ENCODE results near the gene AKAP10.
"Not testable (repeated sequence)": the region's sequence is repeated elsewhere in the genome, so short reads cannot be mapped to it uniquely, and the experiment has no call there.

Gene AKAP10

DNA sequence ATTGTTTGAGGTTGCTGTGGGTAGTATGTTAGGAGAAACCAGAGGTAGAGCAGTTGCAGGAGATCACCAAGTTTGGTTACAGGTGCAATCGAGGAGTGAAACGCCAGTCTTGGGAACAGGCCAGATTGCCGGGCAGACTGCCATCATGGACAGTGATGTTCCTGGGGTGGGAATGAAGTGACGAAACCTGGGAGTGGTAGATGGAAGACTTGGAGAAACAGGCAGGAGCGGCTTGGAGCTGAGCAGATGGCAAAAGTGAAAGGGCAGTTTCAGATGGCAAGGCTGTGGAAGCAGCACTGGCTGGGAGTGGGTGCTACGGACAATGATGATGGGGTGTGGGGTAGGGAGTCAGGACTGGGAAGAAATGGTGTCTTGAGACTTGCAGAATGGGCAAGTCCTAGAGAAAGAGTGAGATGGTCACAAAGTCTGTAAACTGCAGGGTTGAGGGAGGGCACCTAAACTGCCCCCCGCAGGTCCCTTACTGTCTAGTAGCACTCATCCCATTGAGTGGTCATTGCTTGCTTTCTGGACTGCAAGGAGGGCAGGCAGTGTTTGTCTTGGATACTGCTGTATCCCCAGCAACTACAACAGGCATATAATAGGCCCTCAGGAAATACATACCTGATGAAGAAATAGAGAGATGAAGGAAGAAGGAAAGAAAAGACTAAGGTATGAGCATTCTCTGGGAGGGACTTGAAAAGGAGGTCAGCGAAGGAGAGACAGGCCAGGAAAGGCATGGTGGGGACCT is 80.4 kb downstream of the AKAP10 start:
- H3K4me1 ChIP-seq (ENCODE audit: control insufficient read depth, insufficient read depth, low read length), result no peaks in the 10 kb centered on the region
- H3K36me3 ChIP-seq (ENCODE audit: control insufficient read depth in 2 of 2, insufficient read depth in 1 of 2, low read length in 2 of 2), result peaks cover 6 to 27% of the 10 kb centered on the region in 2 experiments; a peak in 2 of 3 replicates
- no peak overlapping the region for H3K4me3 ChIP-seq (ENCODE audit: low read depth, low read length)
- no peaks in the 10 kb centered on the region for H3K9me3 ChIP-seq (ENCODE audit: control insufficient read depth, insufficient read depth, low read depth, low read length)
- 0 out of 2 replicates have a peak overlapping the region, but pooled peaks have one; percentile 24 for H3K27ac ChIP-seq (ENCODE audit: extremely low read depth, low read depth, low read length)
- CTCF ChIA-PET, result no interaction called here
- TF ChIP-seq ZNF600 (tag by site-specific recombination; IDR thresholded peaks at IDR 0.05) (peak; percentile 54), ZNF501 (tag by site-specific recombination; IDR thresholded peaks at IDR 0.05) (no peak), ZNF677 (tag by site-specific recombination; IDR thresholded peaks at IDR 0.05) (no peak), ZNF133 (tag by site-specific recombination; IDR thresholded peaks at IDR 0.05) (peak; percentile 76; the same call in 1 of the 2 replicates), HOXD13 (CRISPR knock-in tag; IDR thresholded peaks at IDR 0.05; ENCODE audit: borderline replicate concordance) (0 out of 2 replicates have a peak, but pooled peaks have one; percentile 24)
- POLR2A ChIA-PET, result no interaction called here

GRCh38 chr17:19896679-19897078 is 80.9 kb downstream of the AKAP10 start:
- peaks cover under 1 to 21% of the 10 kb centered on the region in 2 experiments; a peak in 2 of 3 replicates for H3K36me3 ChIP-seq (ENCODE audit: control insufficient read depth in 2 of 2, insufficient read depth in 1 of 2, low read length in 2 of 2)
- H3K27ac ChIP-seq (ENCODE audit: extremely low read depth, low read depth, low read length), result 0 out of 2 replicates have a peak overlapping the region, but pooled peaks have one; percentile 24
- no peaks in the 10 kb centered on the region for H3K4me1 ChIP-seq (ENCODE audit: control insufficient read depth, insufficient read depth, low read length)
- CTCF ChIA-PET, result no interaction called here
- no peaks in the 10 kb centered on the region for H3K9me3 ChIP-seq (ENCODE audit: control insufficient read depth, insufficient read depth, low read depth, low read length)
- H3K4me3 ChIP-seq (ENCODE audit: low read depth, low read length), result no peak overlapping the region
- TF ChIP-seq ZNF548 (tag by site-specific recombination; IDR thresholded peaks at IDR 0.05) (no peak), ZNF133 (tag by site-specific recombination; IDR thresholded peaks at IDR 0.05) (no peak), ZNF112 (tag by site-specific recombination; IDR thresholded peaks at IDR 0.05) (no peak), ZNF184 (tag by site-specific recombination; IDR thresholded peaks at IDR 0.05) (no peak), ZNF311 (tag by site-specific recombination; IDR thresholded peaks at IDR 0.05; ENCODE audit: borderline replicate concordance) (no peak), ZNF266 (tag by site-specific recombination; IDR thresholded peaks at IDR 0.05; ENCODE audit: low read depth) (no peak), ZNF549 (tag by site-specific recombination; IDR thresholded peaks at IDR 0.05) (no peak)
- POLR2A ChIA-PET, result no interaction called here

DNA sequence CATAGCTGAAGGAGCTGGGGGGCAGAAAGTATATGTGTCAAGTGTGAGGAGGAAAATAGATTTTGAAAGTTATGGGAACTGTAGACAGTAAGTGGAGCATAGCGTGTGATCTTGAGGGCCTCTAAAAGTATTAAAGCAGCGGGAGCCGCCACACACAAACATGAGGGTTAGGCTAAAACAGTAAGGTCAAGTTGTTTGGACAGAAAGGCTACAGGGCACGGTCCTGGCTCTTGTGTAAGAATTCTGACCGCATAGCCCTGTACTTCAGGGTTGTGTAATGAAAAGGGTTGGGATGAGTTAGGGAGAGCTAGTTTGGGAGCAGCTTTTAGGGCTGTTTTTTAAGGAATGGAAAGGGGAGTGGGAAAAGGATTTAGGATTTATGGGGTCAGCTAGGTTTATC is 87.1 kb downstream of the AKAP10 start:
- H3K36me3 ChIP-seq (ENCODE audit: control insufficient read depth in 2 of 2, insufficient read depth in 1 of 2, low read length in 2 of 2); CTCF ChIA-PET: not testable (repeated sequence)
- POLR2A ChIA-PET, result interaction anchor here (0.6 kb wide), 1 partner anchor 24 kb away, joined by 4 read pairs; no protein-coding TSS in a partner anchor

GRCh38 chr17:19890001-19890400 is 87.6 kb downstream of the AKAP10 start:
- POLR2A ChIA-PET, result interaction anchor here (0.7 kb wide), 1 partner anchor 10 kb away, joined by 3 read pairs; no protein-coding TSS in a partner anchor
- H3K4me1 ChIP-seq (ENCODE audit: control insufficient read depth, insufficient read depth, low read length); H3K36me3 ChIP-seq (ENCODE audit: control insufficient read depth in 2 of 2, insufficient read depth in 1 of 2, low read length in 2 of 2); H3K4me3 ChIP-seq (ENCODE audit: low read depth, low read length); H3K9me3 ChIP-seq (ENCODE audit: control insufficient read depth, insufficient read depth, low read depth, low read length); H3K27ac ChIP-seq (ENCODE audit: extremely low read depth, low read depth, low read length); CTCF ChIA-PET: not testable (repeated sequence)
- peak; percentile 90 for TF ChIP-seq ZNF600 (tag by site-specific recombination; IDR thresholded peaks at IDR 0.05)

More for the DNA sequence above, 87.1 kb downstream of the AKAP10 start:
- not testable (repeated sequence) for H3K27ac ChIP-seq (ENCODE audit: extremely low read depth, low read depth, low read length); H3K9me3 ChIP-seq (ENCODE audit: control insufficient read depth, insufficient read depth, low read depth, low read length); H3K4me1 ChIP-seq (ENCODE audit: control insufficient read depth, insufficient read depth, low read length); H3K4me3 ChIP-seq (ENCODE audit: low read depth, low read length)

DNA sequence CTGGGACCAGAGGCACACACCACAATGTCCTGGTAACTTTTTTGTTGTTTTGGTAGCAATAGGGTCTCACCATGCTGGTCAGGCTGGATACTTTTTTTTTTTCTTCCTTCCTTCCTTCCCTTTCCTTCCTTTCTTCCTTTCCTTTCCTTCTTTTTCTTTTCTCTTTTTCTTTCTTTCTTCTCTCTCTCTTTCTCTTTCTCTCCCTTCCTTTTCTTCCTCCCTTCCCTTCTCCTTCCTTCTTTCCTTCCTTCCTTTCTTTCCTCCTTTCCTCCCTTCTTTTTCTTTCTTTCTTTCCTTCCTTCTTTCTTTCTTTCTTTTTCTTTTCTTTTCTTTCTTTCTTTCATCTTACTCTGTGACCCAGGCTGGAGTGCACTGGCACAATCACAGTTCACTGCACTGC is 91.5 kb downstream of the AKAP10 start:
- POLR2A ChIA-PET, result no interaction called here
- TF ChIP-seq ZNF394 (tag by site-specific recombination; IDR thresholded peaks at IDR 0.05; ENCODE audit: borderline replicate concordance), result peak; percentile 68; the same call in 1 of the 2 replicates
- TF ChIP-seq GFI1B (tag by site-specific recombination; IDR thresholded peaks at IDR 0.05), result no peak
- TF ChIP-seq PRDM1 (tag by site-specific recombination; IDR thresholded peaks at IDR 0.05), result peak; percentile 93
- TF ChIP-seq ZFP41 (tag by site-specific recombination; IDR thresholded peaks at IDR 0.05; ENCODE audit: borderline replicate concordance), result no peak
- TF ChIP-seq ZNF529 (tag by site-specific recombination; IDR thresholded peaks at IDR 0.05; ENCODE audit: insufficient replicate concordance), result no peak
- TF ChIP-seq ZNF366 (tag by site-specific recombination; conservative IDR thresholded peaks at IDR 0.05), result peak; percentile 98
- no peak for TF ChIP-seq ZNF768 (tag by site-specific recombination; IDR thresholded peaks at IDR 0.05)
- TF ChIP-seq ZNF324 (tag by site-specific recombination; IDR thresholded peaks at IDR 0.05), result no peak
- TF ChIP-seq ZBTB48 (tag by site-specific recombination; IDR thresholded peaks at IDR 0.05), result no peak
- H3K4me3 ChIP-seq (ENCODE audit: low read depth, low read length), result no peak overlapping the region
- H3K36me3 ChIP-seq (ENCODE audit: control insufficient read depth in 2 of 2, insufficient read depth in 1 of 2, low read length in 2 of 2), result no peaks in the 10 kb centered on the region
- no peaks in the 10 kb centered on the region for H3K9me3 ChIP-seq (ENCODE audit: control insufficient read depth, insufficient read depth, low read depth, low read length)
- H3K4me1 ChIP-seq (ENCODE audit: control insufficient read depth, insufficient read depth, low read length), result no peaks in the 10 kb centered on the region
- no peak overlapping the region for H3K27ac ChIP-seq (ENCODE audit: extremely low read depth, low read depth, low read length)
- CTCF ChIA-PET, result interaction anchor here (0.7 kb wide), 1 partner anchor 126 kb away, joined by 3 read pairs; no protein-coding TSS in a partner anchor

All from HEK293 (cell line).